Lower lobe of right lung (tissue), 2 donors: ENCODE results near the gene SLC17A5. TPM values are rescaled to one million over a fixed set of nuclear protein-coding genes. Genes with fewer than 3 reads are reported as not detected.
"Not testable (repeated sequence)": the region's sequence is repeated elsewhere in the genome, so short reads cannot be mapped to it uniquely, and the experiment has no call there.

Source experiments
- ATAC-seq, 2 donors: fragments of 200-7000 bp; cut with Tn5 transposase; one replicate each; pipeline ENCODE4 v1.9.1; 2020 to 2022; ENCODE audit warnings: mild to moderate bottlenecking in 2 of 2, moderate library complexity in 2 of 2
- DNase-seq: peaks from one replicate; pipeline ENCODE4 v3.0.0-alpha.2; 2020
- H3K27ac ChIP-seq: fragments of 200-600 bp; one replicate; pipeline ENCODE4 v1.8.0; 2022
- H3K27me3 ChIP-seq: fragments of 200-600 bp; one replicate; pipeline ENCODE4 v1.8.0; 2022; ENCODE audit warnings: low read depth
- H3K36me3 ChIP-seq: fragments of 200-600 bp; one replicate; pipeline ENCODE4 v1.8.0; 2022; ENCODE audit warnings: mild to moderate bottlenecking
- H3K4me1 ChIP-seq: fragments of 200-600 bp; one replicate; pipeline ENCODE4 v1.8.0; 2022
- H3K4me3 ChIP-seq: fragments of 200-600 bp; one replicate; pipeline ENCODE4 v1.8.0; 2022; ENCODE audit warnings: mild to moderate bottlenecking
- H3K9me3 ChIP-seq: fragments of 200-600 bp; one replicate; pipeline ENCODE4 v1.8.0; 2022
- intact Hi-C: fragments of 100-400 bp; cut with DNase I; formaldehyde crosslinking; loops from one replicate; pipeline ENCODE4 v1.11.0; 2022
- total RNA-seq: library from RNA; stranded (reverse); fragmentation: NEBNext Ultra II Directional; extraction: Animal tissue kit (Norgen Biotek cat#: 25700); gene quantifications from one replicate; pipeline ENCODE4 v1.2.1, GENCODE V29; 2021
- TF ChIP-seq, protein P1 (sequence below): fragments of 200-600 bp; IDR thresholded peaks from one replicate; pipeline ENCODE4 v1.8.0; 2022; ENCODE audit warnings: antibody characterized with exemption, mild to moderate bottlenecking
- donor health status: DM: no; HTN: yes; CAD: no; lungs with severe emphysema.

SLC17A5 gene
- total RNA-seq, 1 donor from 2014 or later: 25.9 TPM

DNA sequence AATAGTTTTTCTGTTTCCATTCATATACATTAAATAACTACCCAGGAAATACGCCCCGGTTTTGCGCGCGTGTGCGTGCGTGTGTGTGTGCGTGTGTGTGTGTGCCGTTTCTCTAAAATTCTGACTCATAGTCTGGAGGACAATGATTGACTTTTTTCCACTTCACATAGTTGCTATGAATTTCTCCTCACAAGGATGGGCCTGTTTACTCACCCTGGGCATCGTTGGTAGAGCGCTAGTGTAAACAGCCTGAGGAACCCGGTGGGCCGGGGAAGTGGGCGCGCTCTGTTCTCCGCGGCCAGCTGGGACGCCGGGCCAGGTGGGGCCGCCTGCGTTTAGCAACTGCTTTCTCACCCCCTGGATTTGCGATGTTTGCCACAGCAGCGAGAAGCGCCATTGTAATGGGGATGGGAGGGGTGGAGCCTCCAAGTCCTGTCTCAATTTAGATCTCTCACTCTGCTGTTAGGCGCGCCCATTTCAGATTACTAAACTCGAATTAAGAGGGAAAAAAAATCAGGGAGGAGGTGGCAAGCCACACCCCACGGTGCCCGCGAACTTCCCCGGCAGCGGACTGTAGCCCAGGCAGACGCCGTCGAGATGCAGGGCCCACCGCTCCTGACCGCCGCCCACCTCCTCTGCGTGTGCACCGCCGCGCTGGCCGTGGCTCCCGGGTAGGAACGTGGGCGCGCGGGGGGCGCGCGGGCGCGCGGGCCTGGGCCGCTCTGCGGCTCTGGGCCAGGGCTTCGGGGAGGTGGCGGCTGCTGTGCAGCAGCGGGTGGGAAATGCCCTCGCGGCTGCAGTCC is 42.0 kb upstream of the SLC17A5 start, which contains the start of gene CD109:
CD109 (plus strand) TSS at position 585 of the 803 bp plus-strand sequence; CDS start at position 598, 13 bp downstream.
- peak within 1 kb of the TSS; percentile 78 for H3K27ac ChIP-seq
- H3K4me3 ChIP-seq: peak within 1 kb of the TSS; percentile 68
- intact Hi-C loops: no loop called here
- ATAC-seq (peak; percentile 75 to 83), DNase-seq (peak; percentile 67)
- no peaks in the 10 kb centered on the region for H3K9me3 ChIP-seq
- H3K27me3 ChIP-seq: no peaks in the 10 kb centered on the region
- H3K36me3 ChIP-seq: no peaks in the 10 kb centered on the region
- TF ChIP-seq, protein P1, sequence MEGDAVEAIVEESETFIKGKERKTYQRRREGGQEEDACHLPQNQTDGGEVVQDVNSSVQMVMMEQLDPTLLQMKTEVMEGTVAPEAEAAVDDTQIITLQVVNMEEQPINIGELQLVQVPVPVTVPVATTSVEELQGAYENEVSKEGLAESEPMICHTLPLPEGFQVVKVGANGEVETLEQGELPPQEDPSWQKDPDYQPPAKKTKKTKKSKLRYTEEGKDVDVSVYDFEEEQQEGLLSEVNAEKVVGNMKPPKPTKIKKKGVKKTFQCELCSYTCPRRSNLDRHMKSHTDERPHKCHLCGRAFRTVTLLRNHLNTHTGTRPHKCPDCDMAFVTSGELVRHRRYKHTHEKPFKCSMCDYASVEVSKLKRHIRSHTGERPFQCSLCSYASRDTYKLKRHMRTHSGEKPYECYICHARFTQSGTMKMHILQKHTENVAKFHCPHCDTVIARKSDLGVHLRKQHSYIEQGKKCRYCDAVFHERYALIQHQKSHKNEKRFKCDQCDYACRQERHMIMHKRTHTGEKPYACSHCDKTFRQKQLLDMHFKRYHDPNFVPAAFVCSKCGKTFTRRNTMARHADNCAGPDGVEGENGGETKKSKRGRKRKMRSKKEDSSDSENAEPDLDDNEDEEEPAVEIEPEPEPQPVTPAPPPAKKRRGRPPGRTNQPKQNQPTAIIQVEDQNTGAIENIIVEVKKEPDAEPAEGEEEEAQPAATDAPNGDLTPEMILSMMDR: no peak
- peaks cover 30% of the 10 kb centered on the region for H3K4me1 ChIP-seq

DNA sequence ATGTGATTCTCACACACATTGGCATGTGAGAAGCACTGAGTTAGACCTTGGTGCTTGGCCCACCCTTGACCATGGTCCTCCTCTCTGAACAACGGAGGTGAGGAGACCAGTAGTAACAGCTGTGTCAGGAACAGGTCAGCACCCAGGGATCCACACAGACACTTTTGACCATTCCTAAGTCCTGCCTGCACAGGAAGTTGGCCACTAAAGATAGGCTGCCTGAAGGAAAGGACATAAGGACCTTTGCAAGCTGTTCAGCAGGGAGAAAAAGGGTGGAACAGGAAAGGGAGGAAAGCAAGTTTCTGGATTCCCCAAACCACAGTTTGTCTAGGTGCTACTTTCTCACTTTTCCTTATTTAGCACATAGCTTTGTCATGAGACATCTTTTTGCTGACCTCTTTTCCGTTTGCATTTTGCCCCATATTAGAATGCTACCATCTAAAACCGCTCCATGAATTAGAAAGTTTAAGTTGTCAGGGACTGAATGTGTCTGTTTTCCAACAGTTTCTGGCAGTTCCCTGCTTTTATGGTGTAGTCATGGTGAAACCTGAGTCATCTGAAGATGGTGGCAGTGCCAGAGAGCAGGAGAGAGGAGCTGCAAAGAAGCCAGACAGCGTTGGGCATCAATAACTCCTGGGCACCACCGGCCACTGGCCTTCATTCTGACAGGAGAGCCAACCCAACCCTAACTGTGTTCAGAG is 41.1 kb upstream of the SLC17A5 start:
- no peak for ATAC-seq
- TF ChIP-seq, protein P1: no peak
- H3K9me3 ChIP-seq: no peaks in the 10 kb centered on the region
- intact Hi-C loops: no loop called here
- peak overlapping the region; percentile 68 for H3K4me3 ChIP-seq
- peak overlapping the region; percentile 78 for H3K27ac ChIP-seq
- no peaks in the 10 kb centered on the region for H3K27me3 ChIP-seq
- no peak for DNase-seq
- H3K4me1 ChIP-seq: peaks cover 30% of the 10 kb centered on the region
- no peaks in the 10 kb centered on the region for H3K36me3 ChIP-seq

GRCh38 chr6:73691512-73691911 is 37.7 kb upstream of the SLC17A5 start:
- TF ChIP-seq, protein P1: no peak
- intact Hi-C loops: no loop called here
- no peak for ATAC-seq
- DNase-seq: no peak
- no peak overlapping the region for H3K27ac ChIP-seq
- H3K27me3 ChIP-seq: no peaks in the 10 kb centered on the region
- H3K4me3 ChIP-seq: no peak overlapping the region
- no peaks in the 10 kb centered on the region for H3K36me3 ChIP-seq
- H3K4me1 ChIP-seq: peaks cover 16% of the 10 kb centered on the region
- no peaks in the 10 kb centered on the region for H3K9me3 ChIP-seq

GRCh38 chr6:73690056-73690455 is 36.3 kb upstream of the SLC17A5 start:
- intact Hi-C loops: no loop called here
- peaks cover 2% of the 10 kb centered on the region for H3K4me1 ChIP-seq
- H3K9me3 ChIP-seq: no peaks in the 10 kb centered on the region
- no peak overlapping the region for H3K4me3 ChIP-seq
- H3K27me3 ChIP-seq: no peaks in the 10 kb centered on the region
- no peak overlapping the region for H3K27ac ChIP-seq
- TF ChIP-seq, protein P1: no peak
- DNase-seq: no peak
- no peak for ATAC-seq
- H3K36me3 ChIP-seq: no peaks in the 10 kb centered on the region

- no peaks in the 10 kb centered on the region for H3K27me3 ChIP-seq
- H3K4me1 ChIP-seq: no peaks in the 10 kb centered on the region
- intact Hi-C loops: no loop called here
- TF ChIP-seq, protein P1: no peak
- no peak for DNase-seq
- no peak for ATAC-seq
- H3K36me3 ChIP-seq: no peaks in the 10 kb centered on the region
- no peak overlapping the region for H3K4me3 ChIP-seq
- no peak overlapping the region for H3K27ac ChIP-seq
- no peaks in the 10 kb centered on the region for H3K9me3 ChIP-seq
Measured at GRCh38 chr6:73688351-73688750, 34.6 kb upstream of the SLC17A5 start.

DNA sequence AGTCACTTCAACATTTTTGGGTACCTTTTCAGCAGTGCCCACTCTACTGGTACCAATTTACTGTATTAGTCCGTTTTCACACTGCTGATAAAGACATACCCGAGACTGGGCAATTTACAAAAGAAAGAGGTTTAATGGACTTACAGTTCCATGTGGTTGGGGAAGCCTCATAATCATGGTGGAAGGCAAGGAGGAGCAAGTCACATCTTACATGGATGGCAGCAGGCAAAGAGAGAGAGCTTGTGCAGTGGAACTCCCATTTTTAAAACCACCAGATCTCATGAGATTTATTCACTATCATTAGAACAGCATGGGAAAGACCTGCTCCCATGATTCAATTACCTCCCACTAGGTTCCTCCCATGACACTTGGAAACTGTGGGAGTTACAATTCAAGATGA is 29.8 kb upstream of the SLC17A5 start:
- intact Hi-C loops, H3K4me3 ChIP-seq, H3K27me3 ChIP-seq, H3K27ac ChIP-seq, DNase-seq, H3K36me3 ChIP-seq, H3K4me1 ChIP-seq, H3K9me3 ChIP-seq, ATAC-seq: not testable (repeated sequence)
